Endothelial cell (in vitro differentiated cells): ENCODE results near the gene CREB5. TPM values are rescaled to one million over a fixed set of nuclear protein-coding genes. Genes with fewer than 3 reads are reported as not detected.

Experiments used
- DNase-seq: peaks from one replicate; pipeline ENCODE4 v3.0.0; 2021; ENCODE audit warnings: low spot score
- H3K27ac Mint-ChIP-seq: one replicate; pipeline ENCODE4 v1.8.0; 2021; ENCODE audit warnings: mixed read lengths, inconsistent platforms; ENCODE audit not compliant: unreplicated experiment
- H3K27me3 Mint-ChIP-seq: one replicate; pipeline ENCODE4 v1.8.0; 2021; ENCODE audit warnings: mild to moderate bottlenecking, moderate library complexity, mixed read lengths, inconsistent platforms; ENCODE audit not compliant: unreplicated experiment
- H3K36me3 Mint-ChIP-seq: one replicate; pipeline ENCODE4 v1.8.0; 2021; ENCODE audit warnings: mild to moderate bottlenecking, low read depth, mixed read lengths, inconsistent platforms; ENCODE audit not compliant: unreplicated experiment
- H3K4me1 Mint-ChIP-seq: one replicate; pipeline ENCODE4 v1.8.0; 2021; ENCODE audit warnings: mild to moderate bottlenecking, mixed read lengths, inconsistent platforms; ENCODE audit not compliant: unreplicated experiment
- H3K4me3 Mint-ChIP-seq: one replicate; pipeline ENCODE4 v1.8.0; 2021; ENCODE audit warnings: mild to moderate bottlenecking, mixed read lengths, inconsistent platforms; ENCODE audit not compliant: unreplicated experiment
- H3K9me3 Mint-ChIP-seq: one replicate; pipeline ENCODE4 v1.8.0; 2021; ENCODE audit warnings: mixed read lengths, inconsistent platforms; ENCODE audit not compliant: unreplicated experiment
- total RNA-seq: library from RNA; stranded (reverse); fragmentation: NEBNext Ultra II Directional; extraction: Animal tissue kit (Norgen Biotek cat#: 25700); gene quantifications from one replicate; pipeline ENCODE4 v1.2.1, GENCODE V29; 2021; ENCODE audit not compliant: unreplicated experiment
- TF ChIP-seq, protein P1 (sequence below): fragments of 200-600 bp; sonication (generic); IDR thresholded peaks from one replicate; pipeline ENCODE4 v1.5.0; 2021; ENCODE audit warnings: antibody characterized with exemption; ENCODE audit not compliant: unreplicated experiment

Gene CREB5
- total RNA-seq, 1 donor from 2014 or later: 5.6 TPM

DNA sequence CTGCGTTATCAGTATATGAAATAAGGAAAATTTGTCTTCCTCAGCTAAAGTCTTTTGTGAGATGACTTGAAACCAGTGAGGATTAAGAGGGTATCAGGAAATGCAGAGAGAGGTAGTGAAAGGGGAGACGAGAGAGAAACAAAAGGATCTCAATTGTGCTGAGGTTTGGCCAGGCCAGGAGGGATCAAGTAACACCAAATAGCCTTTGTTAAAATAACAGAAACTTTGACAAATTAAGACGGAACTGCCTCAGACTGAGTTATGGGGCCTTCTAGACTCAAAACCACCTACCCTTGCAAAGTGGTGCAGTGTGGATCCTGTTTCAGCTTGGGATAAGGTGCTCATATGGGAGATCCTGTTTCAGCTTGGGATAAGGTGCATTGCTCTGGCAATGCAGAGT, 263.1 kb downstream of the CREB5 start:
- DNase-seq: no peak
- Mint-ChIP-seq H3K27me3 (peaks cover 1% of the 10 kb centered on the region), H3K27ac (no peak overlapping the region)

DNA sequence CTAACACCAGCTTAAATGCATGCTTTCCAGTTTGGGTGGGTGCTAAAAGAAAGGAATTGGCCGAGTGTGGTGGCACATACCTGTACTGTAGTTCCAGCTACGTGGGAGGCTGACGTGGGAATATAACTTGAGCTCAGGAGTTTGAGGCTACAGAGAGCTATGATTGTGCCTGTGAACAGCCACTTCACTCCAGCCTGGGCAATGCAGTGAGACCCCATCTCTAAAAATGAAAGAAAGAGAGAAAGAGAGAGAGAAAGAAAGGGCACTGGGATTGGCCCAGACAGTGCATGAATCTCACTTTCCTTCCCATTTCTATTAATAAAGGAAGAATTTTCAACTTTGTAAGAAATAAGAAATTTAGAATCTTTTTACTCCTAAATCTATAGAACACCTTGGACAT, 265.4 kb downstream of the CREB5 start:
- Mint-ChIP-seq H3K4me1 (peaks cover 32% of the 10 kb centered on the region), H3K9me3 (no peaks in the 10 kb centered on the region), H3K27me3 (peaks cover 1% of the 10 kb centered on the region), H3K36me3 (no peaks in the 10 kb centered on the region), H3K4me3 (no peak overlapping the region), H3K27ac (no peak overlapping the region)
- TF ChIP-seq, protein P1, sequence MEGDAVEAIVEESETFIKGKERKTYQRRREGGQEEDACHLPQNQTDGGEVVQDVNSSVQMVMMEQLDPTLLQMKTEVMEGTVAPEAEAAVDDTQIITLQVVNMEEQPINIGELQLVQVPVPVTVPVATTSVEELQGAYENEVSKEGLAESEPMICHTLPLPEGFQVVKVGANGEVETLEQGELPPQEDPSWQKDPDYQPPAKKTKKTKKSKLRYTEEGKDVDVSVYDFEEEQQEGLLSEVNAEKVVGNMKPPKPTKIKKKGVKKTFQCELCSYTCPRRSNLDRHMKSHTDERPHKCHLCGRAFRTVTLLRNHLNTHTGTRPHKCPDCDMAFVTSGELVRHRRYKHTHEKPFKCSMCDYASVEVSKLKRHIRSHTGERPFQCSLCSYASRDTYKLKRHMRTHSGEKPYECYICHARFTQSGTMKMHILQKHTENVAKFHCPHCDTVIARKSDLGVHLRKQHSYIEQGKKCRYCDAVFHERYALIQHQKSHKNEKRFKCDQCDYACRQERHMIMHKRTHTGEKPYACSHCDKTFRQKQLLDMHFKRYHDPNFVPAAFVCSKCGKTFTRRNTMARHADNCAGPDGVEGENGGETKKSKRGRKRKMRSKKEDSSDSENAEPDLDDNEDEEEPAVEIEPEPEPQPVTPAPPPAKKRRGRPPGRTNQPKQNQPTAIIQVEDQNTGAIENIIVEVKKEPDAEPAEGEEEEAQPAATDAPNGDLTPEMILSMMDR: no peak
- DNase-seq: no peak

More for the DNA sequence above, 263.1 kb downstream of the CREB5 start:
- H3K4me1 Mint-ChIP-seq: peaks cover 34% of the 10 kb centered on the region
- TF ChIP-seq, protein P1: no peak
- H3K4me3 Mint-ChIP-seq: no peak overlapping the region
- H3K36me3 Mint-ChIP-seq: no peaks in the 10 kb centered on the region
- no peaks in the 10 kb centered on the region for H3K9me3 Mint-ChIP-seq

DNA sequence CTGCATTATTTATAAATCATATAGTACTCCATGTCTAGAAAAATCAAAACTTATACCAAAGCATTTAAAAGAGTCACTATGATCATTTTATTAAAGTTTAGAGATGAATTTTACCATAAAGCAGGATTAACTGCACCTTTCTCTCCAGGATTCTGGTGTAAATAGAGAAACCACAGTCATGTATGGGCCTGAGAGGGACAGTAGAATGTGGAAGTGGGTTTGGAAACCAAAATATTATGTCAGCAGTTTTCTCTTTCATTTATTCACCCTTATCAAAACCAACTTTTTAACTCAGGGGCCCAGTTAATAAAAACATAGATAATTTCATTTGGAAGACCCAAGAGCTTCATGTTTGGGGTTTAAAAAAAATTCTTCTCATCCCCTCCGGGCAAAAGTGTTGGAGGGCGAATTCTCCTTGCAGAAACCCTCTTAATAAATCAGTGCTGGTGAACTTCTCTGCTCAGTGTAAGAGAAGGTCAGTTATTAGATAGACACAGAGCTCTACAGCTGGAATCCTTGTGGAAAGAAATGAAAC, 266.2 kb downstream of the CREB5 start:
- DNase-seq: no peak
- Mint-ChIP-seq H3K4me1 (peaks cover 31% of the 10 kb centered on the region), H3K27ac (no peak overlapping the region)

DNA sequence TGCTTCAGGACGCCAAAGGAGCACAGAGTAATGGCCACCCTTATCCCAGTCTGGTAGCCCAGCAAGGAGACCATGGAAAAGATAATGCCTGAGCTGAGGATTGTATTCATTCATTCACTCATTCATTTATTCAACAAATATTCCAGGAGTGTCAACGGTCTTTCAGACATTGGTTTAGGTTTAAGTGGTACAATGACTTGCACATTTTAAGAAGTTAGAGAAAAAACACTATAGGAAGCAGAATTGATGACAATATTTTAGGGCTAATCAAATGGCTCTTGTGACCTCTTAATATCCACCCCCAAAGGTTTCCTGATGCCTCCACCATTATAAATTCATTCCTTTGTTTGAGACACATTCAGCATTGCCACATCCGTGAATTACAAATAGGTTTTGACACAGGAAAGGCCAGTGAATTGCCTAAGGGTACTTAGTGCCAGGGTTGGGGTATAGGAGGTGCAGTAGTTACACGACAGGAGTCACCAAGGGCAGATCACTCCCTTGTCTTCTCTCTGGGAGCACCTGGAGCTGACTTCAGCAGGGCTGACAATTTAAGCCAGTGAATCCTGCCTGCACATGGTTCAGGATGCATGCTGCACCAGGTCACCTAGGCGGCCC, 269.5 kb downstream of the CREB5 start:
- Mint-ChIP-seq H3K36me3 (no peaks in the 10 kb centered on the region), H3K27me3 (peaks cover 1% of the 10 kb centered on the region), H3K4me1 (peaks cover 7% of the 10 kb centered on the region), H3K4me3 (no peak overlapping the region), H3K27ac (no peak overlapping the region), H3K9me3 (no peaks in the 10 kb centered on the region)
- TF ChIP-seq, protein P1: no peak
- DNase-seq: no peak

More for the DNA sequence above, 266.2 kb downstream of the CREB5 start:
- Mint-ChIP-seq H3K36me3 (no peaks in the 10 kb centered on the region), H3K9me3 (no peaks in the 10 kb centered on the region), H3K27me3 (peaks cover 1% of the 10 kb centered on the region), H3K4me3 (no peak overlapping the region)
- TF ChIP-seq, protein P1: no peak

DNA sequence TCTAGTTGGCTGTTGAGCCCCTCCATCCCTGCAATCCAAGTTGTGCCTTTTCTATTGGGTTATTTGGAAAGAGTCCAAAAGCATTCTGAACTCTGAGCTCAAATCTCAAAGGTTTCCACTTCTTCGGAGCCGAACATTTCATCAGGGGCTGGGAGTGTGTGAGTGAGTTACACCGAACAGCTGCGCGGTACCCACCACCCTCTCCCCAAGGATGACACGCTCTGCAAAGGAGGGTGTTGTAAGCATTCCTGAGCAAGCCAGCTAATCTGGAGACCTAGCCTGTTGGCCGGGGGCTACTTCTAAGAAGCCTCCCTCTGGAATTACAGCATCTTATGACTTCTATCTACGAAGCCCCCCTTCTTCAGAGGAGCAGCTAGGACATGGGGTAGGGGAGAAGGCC, 270.5 kb downstream of the CREB5 start:
- H3K27me3 Mint-ChIP-seq: no peaks in the 10 kb centered on the region
- no peak overlapping the region for H3K27ac Mint-ChIP-seq
- DNase-seq: no peak
- no peaks in the 10 kb centered on the region for H3K9me3 Mint-ChIP-seq
- H3K4me1 Mint-ChIP-seq: peaks cover 6% of the 10 kb centered on the region
- TF ChIP-seq, protein P1: no peak
- no peaks in the 10 kb centered on the region for H3K36me3 Mint-ChIP-seq
- H3K4me3 Mint-ChIP-seq: no peak overlapping the region
